Lower lobe of right lung (tissue), 2 donors: ENCODE data around the gene TDRD1. TPM values are rescaled to one million over a fixed set of nuclear protein-coding genes. Genes with fewer than 3 reads are reported as not detected.
A peak's percentile ranks its signal among the peaks of the same experiment; 100 is the strongest.

Source experiments
- ATAC-seq, 2 donors: fragments of 200-7000 bp; cut with Tn5 transposase; one replicate each; pipeline ENCODE4 v1.9.1; 2020 to 2022; ENCODE audit warnings: mild to moderate bottlenecking in 2 of 2, moderate library complexity in 2 of 2
- DNase-seq: peaks from one replicate; pipeline ENCODE4 v3.0.0-alpha.2; 2020
- H3K27ac ChIP-seq: fragments of 200-600 bp; one replicate; pipeline ENCODE4 v1.8.0; 2022
- H3K27me3 ChIP-seq: fragments of 200-600 bp; one replicate; pipeline ENCODE4 v1.8.0; 2022; ENCODE audit warnings: low read depth
- H3K36me3 ChIP-seq: fragments of 200-600 bp; one replicate; pipeline ENCODE4 v1.8.0; 2022; ENCODE audit warnings: mild to moderate bottlenecking
- H3K4me1 ChIP-seq: fragments of 200-600 bp; one replicate; pipeline ENCODE4 v1.8.0; 2022
- H3K4me3 ChIP-seq: fragments of 200-600 bp; one replicate; pipeline ENCODE4 v1.8.0; 2022; ENCODE audit warnings: mild to moderate bottlenecking
- H3K9me3 ChIP-seq: fragments of 200-600 bp; one replicate; pipeline ENCODE4 v1.8.0; 2022
- CTCF ChIP-seq: fragments of 200-600 bp; IDR thresholded peaks from one replicate; pipeline ENCODE4 v1.8.0; 2022; ENCODE audit warnings: antibody characterized with exemption, mild to moderate bottlenecking
- intact Hi-C: fragments of 100-400 bp; cut with DNase I; formaldehyde crosslinking; loops from one replicate; pipeline ENCODE4 v1.11.0; 2022
- total RNA-seq: library from RNA; stranded (reverse); fragmentation: NEBNext Ultra II Directional; extraction: Animal tissue kit (Norgen Biotek cat#: 25700); gene quantifications from one replicate; pipeline ENCODE4 v1.2.1, GENCODE V29; 2021
- donor health status: DM: no; HTN: yes; CAD: no; lungs with severe emphysema.

The TDRD1 gene
- total RNA-seq, 1 donor from 2014 or later = 0.09 TPM

DNA sequence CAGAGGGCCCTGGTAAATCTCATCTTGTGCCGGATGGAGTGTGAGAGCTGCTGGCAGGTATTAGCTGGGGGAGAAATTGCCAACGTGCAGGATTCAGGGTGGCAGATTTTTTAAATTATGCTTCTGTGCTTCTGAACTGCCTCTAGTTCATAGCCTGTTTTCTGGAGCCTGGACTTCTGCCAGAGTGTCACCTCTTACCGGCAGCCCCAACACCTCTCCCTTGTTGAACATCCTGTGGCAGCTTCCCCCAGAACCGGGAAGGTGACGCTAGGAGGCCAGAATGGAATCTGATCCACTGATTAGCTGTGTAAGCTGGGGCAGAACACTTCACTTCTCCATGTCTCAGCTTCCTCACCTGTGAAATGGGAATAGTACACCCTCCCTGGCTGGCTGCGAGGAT is 65.0 kb downstream of the TDRD1 start:
- H3K27me3 ChIP-seq = peaks cover 15% of the 10 kb centered on the region
- H3K9me3 ChIP-seq = no peaks in the 10 kb centered on the region
- no peak for ATAC-seq
- H3K36me3 ChIP-seq = no peaks in the 10 kb centered on the region
- DNase-seq = no peak
- no peak for TF ChIP-seq CTCF
- H3K4me1 ChIP-seq = peaks cover 35% of the 10 kb centered on the region
- no peak overlapping the region for H3K4me3 ChIP-seq
- intact Hi-C loops = no loop called here
- H3K27ac ChIP-seq = peak overlapping the region; percentile 21

DNA sequence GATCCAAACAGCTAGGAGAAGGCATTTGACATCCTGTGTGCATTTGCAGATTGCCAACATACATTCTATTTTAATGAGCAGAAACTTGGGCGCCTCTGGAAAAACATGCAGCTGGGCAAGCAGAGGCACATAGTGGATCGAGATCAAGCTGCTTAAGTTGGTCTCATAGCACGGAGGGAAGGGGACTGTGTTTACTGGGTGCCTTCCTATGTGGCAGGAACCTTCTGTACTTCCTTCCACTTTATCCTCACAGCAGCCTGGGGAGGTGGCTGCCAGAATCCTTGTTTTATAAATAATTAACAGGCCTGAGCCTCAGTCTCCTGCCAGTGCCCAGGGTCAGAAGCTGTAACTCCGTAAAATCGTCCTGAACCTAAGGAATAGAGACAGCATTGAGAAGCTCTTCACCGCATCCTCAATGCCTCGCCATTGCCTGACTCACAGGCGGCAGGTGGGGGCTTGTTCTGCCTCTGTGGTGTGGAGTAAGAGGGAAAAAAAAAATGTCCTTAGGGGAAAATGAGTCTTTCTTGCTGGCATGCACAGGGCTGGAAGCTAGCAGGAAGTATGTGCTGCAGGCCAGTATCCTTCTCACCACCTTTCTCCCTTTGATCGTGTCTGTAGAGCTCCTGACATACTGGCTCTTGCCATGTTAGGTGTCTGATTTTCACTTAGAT is 66.1 kb downstream of the TDRD1 start:
- no peaks in the 10 kb centered on the region for H3K36me3 ChIP-seq
- H3K27ac ChIP-seq = peak overlapping the region; percentile 31
- no peak for DNase-seq
- peaks cover 4% of the 10 kb centered on the region for H3K27me3 ChIP-seq
- TF ChIP-seq CTCF = no peak
- no peak overlapping the region for H3K4me3 ChIP-seq
- H3K9me3 ChIP-seq = no peaks in the 10 kb centered on the region
- intact Hi-C loops = no loop called here
- peaks cover 26% of the 10 kb centered on the region for H3K4me1 ChIP-seq
- ATAC-seq = peak; percentile 12 to 25

DNA sequence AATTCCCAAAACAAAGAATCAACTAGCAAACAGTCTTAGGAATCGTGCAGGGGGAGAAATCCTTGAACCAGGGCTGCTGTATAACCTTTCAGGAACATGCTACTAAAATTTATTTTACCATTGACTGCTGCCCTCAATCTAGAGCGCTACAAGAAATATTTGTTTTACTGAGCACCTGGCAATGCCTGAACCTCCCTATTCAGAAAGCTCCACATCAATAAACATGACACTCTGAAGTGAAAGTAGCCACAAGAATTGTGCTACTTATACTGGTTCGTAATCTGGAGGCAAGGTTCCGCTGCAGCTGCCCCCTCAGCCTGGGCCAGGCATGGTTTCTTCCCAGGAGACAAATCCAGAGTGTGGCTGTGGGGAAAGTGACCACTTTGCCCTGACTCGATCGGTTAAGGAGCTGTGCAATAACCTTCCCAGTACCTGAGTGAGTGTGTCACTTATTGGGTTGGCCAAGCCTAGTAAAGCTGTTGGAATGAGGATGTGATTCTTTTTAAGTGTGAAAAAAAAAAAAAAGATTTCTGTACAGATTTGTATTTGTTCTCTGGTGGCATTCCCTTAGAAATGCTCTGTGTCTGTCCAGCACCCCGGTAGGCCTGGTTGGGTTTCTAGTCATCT is 67.6 kb downstream of the TDRD1 start:
- Histone ChIP-seq H3K9me3 (no peaks in the 10 kb centered on the region), H3K27me3 (no peaks in the 10 kb centered on the region), H3K27ac (peak overlapping the region; percentile 51), H3K36me3 (no peaks in the 10 kb centered on the region), H3K4me1 (peaks cover 26% of the 10 kb centered on the region), H3K4me3 (no peak overlapping the region)
- ATAC-seq (peak; percentile 80 to 87), DNase-seq (no peak)
- intact Hi-C loops = no loop called here
- TF ChIP-seq CTCF = no peak

GRCh38 chr10:114250236-114250635 is 71.1 kb downstream of the TDRD1 start:
- no peak overlapping the region for H3K4me3 ChIP-seq
- peaks cover 7% of the 10 kb centered on the region for H3K4me1 ChIP-seq
- no peak for TF ChIP-seq CTCF
- H3K27ac ChIP-seq = no peak overlapping the region
- ATAC-seq (no peak), DNase-seq (no peak)
- intact Hi-C loops = no loop called here
- H3K36me3 ChIP-seq = no peaks in the 10 kb centered on the region
- no peaks in the 10 kb centered on the region for H3K27me3 ChIP-seq
- H3K9me3 ChIP-seq = no peaks in the 10 kb centered on the region

GRCh38 chr10:114250716-114251115 is 71.6 kb downstream of the TDRD1 start:
- no peaks in the 10 kb centered on the region for H3K27me3 ChIP-seq
- H3K4me3 ChIP-seq = no peak overlapping the region

More at GRCh38 chr10:114250716-114251115, 71.6 kb downstream of the TDRD1 start:
- Histone ChIP-seq H3K4me1 (peaks cover 2% of the 10 kb centered on the region), H3K27ac (no peak overlapping the region), H3K9me3 (no peaks in the 10 kb centered on the region), H3K36me3 (no peaks in the 10 kb centered on the region)
- DNase-seq (no peak), ATAC-seq (no peak)
- no peak for TF ChIP-seq CTCF
- intact Hi-C loops = no loop called here
